Gastroesophageal sphincter (tissue), 3 donors: Measurements from ENCODE around the gene IGFL2.

Experiments
- CTCF ChIP-seq, 4 experiments: fragments of 200-600 bp in 2 of 4; fragments of 450-650 bp in 2 of 4; sonication (generic) in 1 of 4; IDR thresholded peaks; one replicate each; pipeline ENCODE4 v1.5.1; 2017 to 2019; ENCODE audit warnings: antibody characterized with exemption in 4 of 4, mild to moderate bottlenecking in 2 of 4, moderate library complexity in 2 of 4
- EP300 ChIP-seq: sonication (generic); formaldehyde crosslinking; IDR thresholded peaks from one replicate; pipeline ENCODE4 v1.6.1; 2017; ENCODE audit warnings: antibody characterized with exemption, mild to moderate bottlenecking
- POLR2A ChIP-seq, 2 donors: fragments of 450-650 bp; IDR thresholded peaks; one replicate each; pipeline ENCODE4 v1.6.1; 2017; ENCODE audit warnings: antibody characterized with exemption in 2 of 2, mild to moderate bottlenecking in 2 of 2, moderate library complexity in 1 of 2
- POLR2AphosphoS5 ChIP-seq: sonication (generic); formaldehyde crosslinking; IDR thresholded peaks from one replicate; pipeline ENCODE4 v1.6.1; 2017; ENCODE audit warnings: antibody characterized with exemption

- TF ChIP-seq EP300 (no peak), CTCF (IDR thresholded peaks at IDR 0.05) (no peak), POLR2A (IDR thresholded peaks at IDR 0.05) (no peak), POLR2AphosphoS5 (no peak)
Observed at GRCh38 chr19:46133777-46134241, 14.2 kb upstream of the IGFL2 start.
